HUES64 (cell line): ENCODE data around the gene BMPER.

ENCODE experiments used
- H3K27ac ChIP-seq: 2 replicates; pipeline ENCODE4 v1.7.0; 2013; ENCODE audit warnings: low read depth, low read length, inconsistent platforms
- H3K27me3 ChIP-seq: 2 replicates; pipeline ENCODE4 v1.6.1; 2013; ENCODE audit warnings: mild to moderate bottlenecking, low read length; ENCODE audit not compliant: insufficient read depth
- H3K36me3 ChIP-seq: 2 replicates; pipeline ENCODE4 v1.6.1; 2013; ENCODE audit warnings: mild to moderate bottlenecking, low read length; ENCODE audit not compliant: insufficient read depth
- H3K4me1 ChIP-seq: 2 replicates; pipeline ENCODE4 v1.6.1; 2013; ENCODE audit warnings: mild to moderate bottlenecking, low read length, moderate library complexity; ENCODE audit not compliant: insufficient read depth
- H3K4me3 ChIP-seq: 2 replicates; pipeline ENCODE4 v1.5.1; 2013; ENCODE audit warnings: mild to moderate bottlenecking, low read length, moderate library complexity
- H3K9ac ChIP-seq: 2 replicates; pipeline ENCODE4 v1.6.1; 2013; ENCODE audit warnings: mild to moderate bottlenecking, low read depth, low read length
- H3K9me3 ChIP-seq: 2 replicates; pipeline ENCODE4 v1.6.1; 2013; ENCODE audit warnings: low read depth, low read length; ENCODE audit not compliant: insufficient read depth
- WGBS: fragments of 150-250, 120-280 bp; methylation state at CpG from one replicate; pipeline ENCODE4 v1.1.7; 2013; ENCODE audit warnings: missing lambda C conversion rate; 5-methylcytosine and 5-hydroxymethylcytosine counted together

BMPER gene

DNA sequence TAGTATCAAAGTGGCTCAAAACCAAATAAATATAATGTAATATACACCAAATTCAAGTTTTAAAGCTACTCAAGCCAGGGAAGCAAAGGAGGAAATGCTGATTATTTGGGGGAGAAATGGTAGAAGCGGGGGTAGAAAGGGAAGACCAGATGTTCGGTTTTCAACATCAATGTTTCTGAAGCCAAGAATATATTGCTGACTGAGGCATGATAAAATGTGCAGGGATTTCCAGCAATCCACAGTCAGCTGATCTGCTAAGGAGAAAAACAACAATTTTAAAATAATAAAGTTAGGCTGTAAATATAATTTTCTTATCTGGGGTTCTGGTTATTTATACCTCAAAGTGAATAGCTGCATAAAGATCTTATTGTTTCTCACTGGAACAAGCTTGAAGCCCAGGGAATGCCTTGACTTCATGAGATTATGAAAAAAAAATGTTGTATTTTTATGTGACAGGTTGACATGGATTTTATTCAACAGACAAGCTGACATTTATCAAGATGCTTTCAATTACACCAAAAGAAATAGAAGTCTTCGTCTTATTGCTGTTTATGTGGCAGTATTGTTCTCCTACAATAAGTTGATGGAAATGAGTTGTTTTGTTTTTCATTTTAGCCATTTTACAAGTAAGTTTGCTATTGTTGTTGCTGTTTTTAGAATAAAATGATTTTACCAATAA lies 28.6 kb upstream of the BMPER start:
- Histone ChIP-seq H3K27ac (no peak overlapping the region), H3K36me3 (no peaks in the 10 kb centered on the region), H3K27me3 (no peaks in the 10 kb centered on the region), H3K4me1 (peaks cover 28% of the 10 kb centered on the region), H3K9me3 (peaks cover 3% of the 10 kb centered on the region; the same call in 1 of the 2 replicates), H3K4me3 (no peak overlapping the region), H3K9ac (no peak overlapping the region)
- 98% methylated on average over 3 of the region's 3 CpGs for WGBS

DNA sequence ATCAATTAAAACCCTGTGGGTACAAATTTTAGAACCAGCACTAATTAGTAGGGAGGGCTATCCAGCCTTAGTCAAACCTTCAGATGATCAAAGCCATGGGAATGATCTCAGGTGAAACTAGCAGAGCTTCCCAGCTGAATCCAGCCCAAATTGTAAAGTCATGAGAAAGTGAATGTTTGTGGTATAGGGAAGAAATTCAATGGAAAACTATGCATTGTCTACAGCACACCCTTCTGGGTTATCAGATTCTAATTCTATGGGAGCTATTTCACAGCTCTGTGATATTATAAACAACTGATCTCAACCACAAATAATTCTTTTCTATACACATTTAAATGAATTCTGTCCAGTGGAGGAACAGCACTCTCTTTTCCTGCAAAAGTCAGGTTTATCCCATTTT lies 24.6 kb upstream of the BMPER start:
- Histone ChIP-seq H3K27ac (no peak overlapping the region), H3K9ac (no peak overlapping the region), H3K27me3 (no peaks in the 10 kb centered on the region), H3K9me3 (peaks cover 6% of the 10 kb centered on the region; the same call in 1 of the 2 replicates), H3K4me3 (no peak overlapping the region), H3K4me1 (no peaks in the 10 kb centered on the region), H3K36me3 (no peaks in the 10 kb centered on the region)

DNA sequence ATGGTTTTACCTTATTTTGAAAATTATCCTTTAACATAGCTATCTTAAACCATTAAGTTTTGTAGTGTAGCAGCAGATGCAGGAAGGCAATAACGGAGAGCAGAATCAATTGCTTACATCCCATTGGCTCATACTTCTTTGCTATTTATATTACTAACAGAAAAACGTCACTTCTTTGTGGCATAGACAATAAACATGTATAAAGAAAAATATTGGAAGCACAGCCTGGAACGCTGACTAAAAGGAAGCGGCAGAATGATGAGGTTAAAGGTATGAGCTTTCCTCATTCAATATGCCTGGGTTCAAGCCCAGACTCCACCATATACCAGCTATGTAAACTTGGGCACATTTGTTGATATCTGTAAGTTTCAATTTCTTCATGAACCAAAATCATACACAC lies 24.0 kb upstream of the BMPER start:
- 0 out of 2 replicates have a peak, but pooled peaks cover 5% of the 10 kb centered on the region for H3K4me1 ChIP-seq
- H3K36me3 ChIP-seq: no peaks in the 10 kb centered on the region
- peaks cover 6% of the 10 kb centered on the region; the same call in 1 of the 2 replicates for H3K9me3 ChIP-seq
- H3K4me3 ChIP-seq: no peak overlapping the region
- no peak overlapping the region for H3K9ac ChIP-seq
- WGBS: 96% methylated on average over 4 of the region's 4 CpGs
- H3K27ac ChIP-seq: no peak overlapping the region
- H3K27me3 ChIP-seq: no peaks in the 10 kb centered on the region

DNA sequence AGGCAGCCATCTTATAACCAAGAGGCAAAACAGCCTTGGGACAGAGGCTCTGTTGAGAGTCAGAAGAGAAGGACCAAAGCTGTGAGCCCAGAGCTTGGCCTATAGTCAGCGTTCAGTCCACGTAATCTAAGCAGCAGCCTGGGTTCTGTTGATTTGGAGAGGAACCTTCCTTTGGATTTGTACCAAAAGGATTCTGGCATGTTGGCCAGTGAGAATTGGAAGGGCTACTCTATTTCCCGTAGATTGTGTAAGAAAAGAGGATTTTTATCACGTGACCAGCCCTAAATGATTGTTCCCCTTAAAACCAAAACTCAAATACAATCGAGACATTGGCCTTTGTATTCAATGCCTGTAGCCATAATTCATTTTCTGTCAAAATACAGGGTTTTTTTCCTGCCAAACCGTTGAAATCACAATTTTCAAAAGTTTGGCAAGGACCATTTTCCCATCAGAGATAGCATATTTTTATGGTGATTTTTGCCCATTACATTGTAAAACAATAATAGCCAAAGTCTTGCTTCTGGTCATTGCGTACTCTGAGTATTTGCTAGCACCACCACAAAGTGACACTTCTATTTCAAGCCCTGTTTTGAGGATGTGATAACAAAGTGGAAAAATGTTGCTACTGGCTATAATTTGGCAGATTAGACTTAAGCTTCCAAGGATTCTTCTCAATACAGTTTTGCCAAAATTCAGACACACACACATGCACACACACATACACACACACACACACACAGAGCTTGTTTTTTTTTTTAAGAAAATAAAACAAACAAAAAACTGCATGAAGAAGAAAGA lies 23.1 kb upstream of the BMPER start:
- Histone ChIP-seq H3K36me3 (no peaks in the 10 kb centered on the region), H3K4me1 (0 out of 2 replicates have a peak, but pooled peaks cover 7% of the 10 kb centered on the region), H3K9ac (no peak overlapping the region), H3K27ac (no peak overlapping the region), H3K4me3 (no peak overlapping the region), H3K9me3 (peaks cover 6% of the 10 kb centered on the region; the same call in 1 of the 2 replicates), H3K27me3 (no peaks in the 10 kb centered on the region)
- 91% methylated on average over 6 of the region's 7 CpGs for WGBS

DNA sequence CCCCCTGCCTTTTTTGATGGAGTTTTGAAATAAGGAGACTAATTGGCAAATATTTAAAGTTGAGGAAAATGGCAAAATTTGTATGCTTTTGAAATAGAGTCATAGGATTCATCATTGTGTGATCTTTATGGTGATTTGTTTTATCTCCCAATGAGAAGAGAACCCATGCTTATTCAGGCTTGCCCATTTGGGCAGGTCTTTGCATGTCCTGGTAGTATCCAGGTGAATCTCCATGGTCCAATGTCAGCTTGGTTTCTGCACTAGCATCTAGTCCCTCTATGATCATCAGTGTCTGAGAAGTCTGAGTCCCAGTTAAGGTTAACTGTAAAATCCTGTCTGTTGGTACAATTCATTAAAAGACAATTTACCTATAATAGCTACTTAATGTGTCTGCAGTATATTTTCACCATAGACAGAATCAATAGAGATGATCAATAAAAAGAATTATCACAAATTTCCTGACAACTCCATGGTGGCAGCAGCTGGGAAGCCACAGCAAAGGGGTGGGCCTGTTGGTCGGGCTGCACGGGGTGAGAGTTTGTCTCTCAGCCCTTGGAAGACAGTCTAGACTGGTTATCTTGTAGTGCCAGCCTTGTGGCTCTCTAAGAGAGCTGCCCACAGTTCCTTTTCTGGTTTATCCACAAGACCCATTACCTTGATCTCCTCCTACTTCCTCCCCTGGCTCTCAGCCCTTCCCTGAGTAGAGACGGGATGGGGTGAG lies 22.2 kb upstream of the BMPER start:
- WGBS: 83% methylated on average over 3 of the region's 3 CpGs
- H3K9me3 ChIP-seq: peaks cover 6% of the 10 kb centered on the region; the same call in 1 of the 2 replicates
- no peak overlapping the region for H3K4me3 ChIP-seq
- H3K27ac ChIP-seq: no peak overlapping the region
- no peak overlapping the region for H3K9ac ChIP-seq
- H3K36me3 ChIP-seq: no peaks in the 10 kb centered on the region
- 0 out of 2 replicates have a peak, but pooled peaks cover 9% of the 10 kb centered on the region for H3K4me1 ChIP-seq
- no peaks in the 10 kb centered on the region for H3K27me3 ChIP-seq

DNA sequence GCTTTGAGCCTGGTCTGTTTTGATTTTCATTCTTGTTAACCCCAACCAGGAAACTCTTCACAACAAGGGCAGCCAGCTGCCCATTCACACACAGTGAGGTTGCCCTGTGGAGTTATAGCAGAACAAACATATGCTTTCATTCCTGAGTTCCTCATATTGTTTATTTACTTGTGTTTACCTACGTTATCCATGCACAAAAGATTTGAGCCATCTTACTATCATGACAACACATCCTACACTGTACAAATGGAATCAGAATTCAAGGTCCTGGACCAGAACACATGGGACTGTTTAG lies 21.7 kb upstream of the BMPER start:
- WGBS: 95% methylated on average over 1 of the region's 1 CpG
- Histone ChIP-seq H3K4me3 (no peak overlapping the region), H3K27ac (no peak overlapping the region), H3K27me3 (no peaks in the 10 kb centered on the region), H3K9ac (no peak overlapping the region), H3K36me3 (no peaks in the 10 kb centered on the region), H3K9me3 (peaks cover 6% of the 10 kb centered on the region; the same call in 1 of the 2 replicates), H3K4me1 (peaks cover 15% of the 10 kb centered on the region; the same call in 1 of the 2 replicates)

DNA sequence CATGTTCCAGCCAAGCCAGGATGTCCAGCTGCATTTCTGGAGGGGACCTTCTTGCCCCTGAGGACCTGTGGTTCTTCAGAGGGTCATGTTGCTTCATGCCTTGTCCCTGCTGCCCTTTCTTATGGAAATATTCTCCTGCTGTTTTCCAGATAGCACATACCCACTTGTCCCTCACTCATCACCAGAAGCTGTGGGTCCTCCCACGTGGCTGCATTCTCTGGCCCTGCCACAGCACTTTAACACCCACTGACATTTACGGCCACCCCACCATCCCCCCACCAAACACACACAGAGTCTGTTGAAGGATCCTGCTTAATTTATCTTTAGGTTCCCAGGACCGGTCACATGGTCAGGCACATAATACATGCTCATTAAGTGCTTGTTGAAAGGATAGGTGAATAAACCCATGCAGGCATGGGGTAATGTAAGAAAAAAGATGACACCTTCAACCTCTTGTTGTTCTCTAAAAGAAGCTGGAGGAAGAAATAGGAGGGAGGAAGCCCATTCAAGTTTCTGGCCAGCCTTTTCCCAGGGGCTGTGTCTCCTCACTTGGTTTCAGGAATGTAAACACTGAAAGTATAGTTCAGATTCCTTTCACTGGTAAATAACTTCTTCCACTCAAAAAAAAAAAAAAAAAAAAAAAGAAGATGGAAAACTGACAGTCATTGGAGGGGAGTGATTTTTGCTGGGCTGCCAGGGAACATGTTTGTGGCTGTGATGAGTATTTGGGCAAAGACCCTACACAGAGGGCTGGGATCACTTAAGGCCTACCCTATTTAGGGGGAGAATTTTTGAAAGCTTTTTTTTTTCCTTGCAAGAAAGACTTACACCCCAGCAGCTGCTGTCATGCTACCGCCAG lies 19.8 kb upstream of the BMPER start:
- H3K9ac ChIP-seq: no peak overlapping the region
- peaks cover 16% of the 10 kb centered on the region; the same call in 1 of the 2 replicates for H3K4me1 ChIP-seq
- no peaks in the 10 kb centered on the region for H3K36me3 ChIP-seq
- WGBS: 64% methylated on average over 4 of the region's 4 CpGs
- peaks cover 6% of the 10 kb centered on the region; the same call in 1 of the 2 replicates for H3K9me3 ChIP-seq
- H3K4me3 ChIP-seq: no peak overlapping the region
- no peaks in the 10 kb centered on the region for H3K27me3 ChIP-seq
- H3K27ac ChIP-seq: peak overlapping the region; percentile 34; the same call in 1 of the 2 replicates

DNA sequence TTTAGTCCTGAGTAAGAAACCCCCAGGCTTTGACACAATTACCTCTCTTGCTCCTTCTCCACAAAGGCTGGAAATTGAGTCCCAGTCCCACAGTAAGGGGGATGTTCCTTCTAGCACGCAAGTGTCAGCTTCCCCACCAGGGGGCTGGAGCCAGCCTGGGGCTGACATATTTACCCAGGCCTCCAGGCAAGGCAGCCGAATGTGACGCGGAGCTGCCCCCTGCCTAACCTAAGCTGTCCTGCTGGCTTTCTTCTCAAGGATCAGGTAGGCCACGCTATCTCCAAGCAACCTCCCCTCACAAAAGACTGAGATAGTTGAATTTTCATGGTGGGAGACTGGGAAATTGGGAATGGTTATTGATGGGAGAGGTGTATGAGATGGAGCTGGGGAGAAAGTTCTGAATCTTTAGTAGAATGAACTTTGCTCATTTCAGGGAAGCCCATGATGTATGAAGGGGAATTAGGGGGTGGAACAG lies 19.2 kb upstream of the BMPER start:
- Histone ChIP-seq H3K27ac (peak overlapping the region; percentile 34; the same call in 1 of the 2 replicates), H3K9ac (no peak overlapping the region), H3K9me3 (peaks cover 6% of the 10 kb centered on the region; the same call in 1 of the 2 replicates), H3K27me3 (no peaks in the 10 kb centered on the region), H3K4me1 (peaks cover 16% of the 10 kb centered on the region; the same call in 1 of the 2 replicates), H3K36me3 (no peaks in the 10 kb centered on the region), H3K4me3 (no peak overlapping the region)
- 27% methylated on average over 4 of the region's 5 CpGs for WGBS

DNA sequence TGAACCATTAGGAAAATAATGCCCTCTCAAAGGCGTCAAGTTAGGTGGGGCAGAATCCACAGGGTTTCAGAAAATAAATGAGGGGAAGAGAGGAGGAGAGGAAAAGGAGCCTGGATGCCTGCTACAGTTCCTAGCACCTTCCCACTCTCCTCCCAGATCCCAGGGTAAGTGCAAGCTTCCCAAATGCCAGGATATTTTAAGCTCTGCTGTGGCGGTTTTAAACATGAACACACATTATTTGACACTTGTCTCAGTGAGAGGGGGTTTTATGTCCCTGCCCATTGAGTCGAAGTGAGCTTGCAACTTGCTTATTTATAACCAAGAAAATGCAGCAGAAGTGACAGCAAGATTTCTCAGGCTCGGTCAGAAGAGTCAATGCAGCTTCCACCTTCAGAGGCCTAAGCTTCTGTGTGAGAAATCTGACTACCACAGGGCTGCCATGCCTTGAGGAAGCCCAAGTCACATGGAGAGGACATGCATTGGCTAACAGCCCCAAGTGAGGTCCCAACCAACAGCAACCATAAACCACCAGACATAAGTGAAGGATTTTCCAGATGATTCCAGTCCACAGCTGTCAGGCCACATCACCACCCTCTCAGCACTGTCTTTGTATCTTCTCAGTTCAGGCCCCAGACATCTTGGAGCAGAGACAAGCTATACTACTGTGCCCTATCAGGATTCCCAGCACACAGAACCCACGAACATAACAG lies 17.9 kb upstream of the BMPER start:
- no peaks in the 10 kb centered on the region for H3K36me3 ChIP-seq
- H3K9ac ChIP-seq: no peak overlapping the region
- H3K4me3 ChIP-seq: no peak overlapping the region
- 89% methylated on average over 5 of the region's 5 CpGs for WGBS
- no peaks in the 10 kb centered on the region for H3K9me3 ChIP-seq
- no peak overlapping the region for H3K27ac ChIP-seq
- no peaks in the 10 kb centered on the region for H3K27me3 ChIP-seq
- H3K4me1 ChIP-seq: peaks cover 16% of the 10 kb centered on the region; the same call in 1 of the 2 replicates

DNA sequence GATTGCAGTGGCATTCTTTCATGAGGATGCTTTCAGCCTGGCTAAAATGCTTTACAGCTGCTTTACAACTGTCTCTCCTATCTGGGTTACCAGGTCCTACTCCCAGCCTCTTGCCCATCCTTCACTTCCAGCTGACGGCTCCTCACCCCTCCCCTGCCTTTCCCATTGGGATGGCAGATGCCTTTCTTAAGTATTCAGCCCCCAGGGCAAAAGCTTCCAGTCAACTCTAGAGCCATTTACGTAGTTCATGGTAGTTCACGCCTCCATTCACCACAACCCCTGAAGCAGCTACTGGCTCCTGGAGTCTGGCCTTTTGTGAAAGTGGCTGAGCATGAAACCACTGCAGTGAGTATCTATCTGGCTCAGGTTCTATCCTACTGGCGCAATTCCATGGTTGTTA lies 17.2 kb upstream of the BMPER start:
- H3K36me3 ChIP-seq: no peaks in the 10 kb centered on the region
- H3K4me3 ChIP-seq: no peak overlapping the region
- no peaks in the 10 kb centered on the region for H3K9me3 ChIP-seq
- H3K27me3 ChIP-seq: no peaks in the 10 kb centered on the region
- WGBS: 41% methylated on average over 4 of the region's 4 CpGs
- H3K4me1 ChIP-seq: peaks cover 16% of the 10 kb centered on the region; the same call in 1 of the 2 replicates
- no peak overlapping the region for H3K27ac ChIP-seq
- no peak overlapping the region for H3K9ac ChIP-seq
